Erythroblast (primary cell): Measurements from ENCODE around the gene PPDPF.

ENCODE experiments used
- GATA1 ChIP-seq: IDR thresholded peaks from 2 replicates; pipeline ENCODE4 v1.6.1; 2011; ENCODE audit warnings: low read depth, mild to moderate bottlenecking, control low read depth, low read length, moderate library complexity
- POLR2A ChIP-seq: IDR thresholded peaks from 2 replicates; pipeline ENCODE4 v1.6.1; 2011; ENCODE audit warnings: mild to moderate bottlenecking, low read length

GRCh38 chr20:63546256-63546955, 25.8 kb downstream of the PPDPF start:
- TF ChIP-seq GATA1: no peak
- TF ChIP-seq POLR2A: no peak
